Ascending aorta (tissue), 2 donors: ENCODE measurements around the gene WAC. TPM values are rescaled to one million over a fixed set of nuclear protein-coding genes. Genes with fewer than 3 reads are reported as not detected.

Experiments used
- DNase-seq, 2 donors: peaks; one replicate each; pipeline ENCODE4 v3.0.0-alpha.2; 2019; ENCODE audit warnings: low spot score in 2 of 2
- H3K27ac ChIP-seq, 2 donors: fragments of 200-600 bp; sonication (generic); one replicate each; pipeline ENCODE4 v1.5.1; 2016 to 2017; ENCODE audit warnings: mild to moderate bottlenecking in 1 of 2
- H3K27me3 ChIP-seq: fragments of 200-600 bp; sonication (generic); one replicate; pipeline ENCODE4 v1.5.1; 2017
- H3K36me3 ChIP-seq, 2 donors: fragments of 200-600 bp; sonication (generic); one replicate each; pipeline ENCODE4 v1.5.1; 2016
- H3K4me1 ChIP-seq, 2 donors: fragments of 200-600 bp; sonication (generic); one replicate each; pipeline ENCODE4 v1.5.1; 2016 to 2017; ENCODE audit warnings: mild to moderate bottlenecking in 1 of 2
- H3K4me3 ChIP-seq, 2 donors: fragments of 200-600 bp; sonication (generic); one replicate each; pipeline ENCODE4 v1.5.1; 2016 to 2017; ENCODE audit warnings: mild to moderate bottlenecking in 1 of 2
- H3K9me3 ChIP-seq, 2 donors: fragments of 200-600 bp; sonication (generic); one replicate each; pipeline ENCODE4 v1.5.1; 2016
- intact Hi-C: fragments of 100-400 bp; cut with DNase I; formaldehyde crosslinking; loops from one replicate; pipeline ENCODE4 v1.15.1; 2023
- total RNA-seq: library from RNA; depleted of rRNA; stranded (reverse); fragments of >200 nt; gene quantifications from one replicate; pipeline ENCODE4 v1.1.0, GENCODE V29; 2016
- TF ChIP-seq, protein P1 (sequence below), 3 experiments: fragments of 200-600 bp in 2 of 3; fragments of 450-650 bp in 1 of 3; sonication (generic) in 2 of 3; IDR thresholded peaks; one replicate each; pipeline ENCODE4 v1.5.1; 2016 to 2019; ENCODE audit warnings: antibody characterized with exemption in 3 of 3, mild to moderate bottlenecking in 1 of 3, moderate library complexity in 1 of 3

WAC gene
- total RNA-seq, 1 donor from 2014 or later, result 30.5 TPM

DNA sequence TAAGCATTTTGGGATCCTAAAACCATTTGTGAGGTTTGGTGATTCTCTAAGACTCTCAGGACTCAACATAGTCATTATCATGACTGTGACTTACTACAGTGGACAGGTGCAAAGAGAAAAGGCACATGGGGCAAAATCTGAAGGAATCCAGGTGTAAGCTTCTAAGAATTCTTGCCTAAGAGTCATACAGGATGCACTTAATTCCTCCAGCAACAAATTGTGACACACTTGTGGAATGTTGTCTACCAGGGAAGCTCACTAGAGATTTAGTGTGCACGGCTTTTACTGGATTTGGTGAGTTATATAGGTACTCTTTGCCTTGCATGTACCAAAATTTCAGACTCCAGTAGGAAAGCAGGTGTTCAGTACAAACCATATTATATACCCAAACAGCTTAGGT is 47.9 kb downstream of the WAC start:
- no peak for DNase-seq
- Histone ChIP-seq H3K36me3 (peaks cover 0 to 22% of the 10 kb centered on the region in 2 donors), H3K27me3 (no peaks in the 10 kb centered on the region), H3K4me1 (peaks cover 0 to 22% of the 10 kb centered on the region in 2 donors), H3K27ac (no peak overlapping the region), H3K4me3 (no peak overlapping the region), H3K9me3 (no peaks in the 10 kb centered on the region)
- intact Hi-C loops, result no loop called here
- TF ChIP-seq, protein P1, sequence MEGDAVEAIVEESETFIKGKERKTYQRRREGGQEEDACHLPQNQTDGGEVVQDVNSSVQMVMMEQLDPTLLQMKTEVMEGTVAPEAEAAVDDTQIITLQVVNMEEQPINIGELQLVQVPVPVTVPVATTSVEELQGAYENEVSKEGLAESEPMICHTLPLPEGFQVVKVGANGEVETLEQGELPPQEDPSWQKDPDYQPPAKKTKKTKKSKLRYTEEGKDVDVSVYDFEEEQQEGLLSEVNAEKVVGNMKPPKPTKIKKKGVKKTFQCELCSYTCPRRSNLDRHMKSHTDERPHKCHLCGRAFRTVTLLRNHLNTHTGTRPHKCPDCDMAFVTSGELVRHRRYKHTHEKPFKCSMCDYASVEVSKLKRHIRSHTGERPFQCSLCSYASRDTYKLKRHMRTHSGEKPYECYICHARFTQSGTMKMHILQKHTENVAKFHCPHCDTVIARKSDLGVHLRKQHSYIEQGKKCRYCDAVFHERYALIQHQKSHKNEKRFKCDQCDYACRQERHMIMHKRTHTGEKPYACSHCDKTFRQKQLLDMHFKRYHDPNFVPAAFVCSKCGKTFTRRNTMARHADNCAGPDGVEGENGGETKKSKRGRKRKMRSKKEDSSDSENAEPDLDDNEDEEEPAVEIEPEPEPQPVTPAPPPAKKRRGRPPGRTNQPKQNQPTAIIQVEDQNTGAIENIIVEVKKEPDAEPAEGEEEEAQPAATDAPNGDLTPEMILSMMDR (IDR thresholded peaks at IDR 0.05), result no peak

DNA sequence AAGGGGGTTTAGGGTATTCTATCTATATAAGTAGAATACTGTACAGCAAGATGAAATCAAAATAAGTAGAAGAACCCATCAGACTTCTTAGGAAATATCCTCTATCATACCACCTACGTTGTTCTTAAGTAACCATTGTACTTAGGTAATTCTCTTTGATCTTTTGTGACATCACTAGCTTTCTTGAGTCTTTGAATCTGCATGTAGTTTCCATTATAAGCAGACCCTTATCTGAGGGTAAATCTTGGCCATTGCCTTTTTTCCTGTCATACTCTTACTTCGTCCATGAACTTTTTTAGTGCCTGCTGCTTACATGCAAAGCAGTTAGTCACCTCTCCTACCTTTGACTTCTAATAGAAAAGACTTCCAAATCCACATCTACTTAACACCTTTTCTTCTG is 49.0 kb downstream of the WAC start:
- Histone ChIP-seq H3K27me3 (no peaks in the 10 kb centered on the region), H3K4me1 (peaks cover 0 to 26% of the 10 kb centered on the region in 2 donors), H3K4me3 (no peak overlapping the region), H3K9me3 (no peaks in the 10 kb centered on the region), H3K36me3 (peaks cover 0 to 25% of the 10 kb centered on the region in 2 donors), H3K27ac (no peak overlapping the region)
- no peak for DNase-seq
- intact Hi-C loops, result no loop called here
- TF ChIP-seq, protein P1 (IDR thresholded peaks at IDR 0.05), result no peak

DNA sequence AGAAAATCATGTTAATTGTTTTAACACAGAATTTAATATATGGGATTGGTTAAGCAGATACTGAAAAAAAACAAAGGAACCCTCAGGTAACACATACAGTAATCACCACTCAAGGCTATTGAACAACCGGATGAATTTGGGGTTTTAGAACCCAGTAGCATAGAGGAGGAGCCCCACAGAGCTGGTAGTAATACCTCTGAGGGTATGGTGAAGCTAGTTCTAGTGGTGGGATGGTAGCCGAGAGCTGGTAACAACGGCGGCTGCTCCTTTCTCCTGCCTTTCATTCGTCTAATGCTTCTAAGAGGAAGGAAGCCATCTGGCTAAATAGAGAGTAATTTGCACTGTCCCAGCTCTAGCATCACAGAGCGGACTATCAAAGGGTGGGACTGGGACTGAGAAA is 52.2 kb downstream of the WAC start:
- Histone ChIP-seq H3K27ac (no peak overlapping the region), H3K9me3 (no peaks in the 10 kb centered on the region), H3K4me3 (no peak overlapping the region), H3K27me3 (no peaks in the 10 kb centered on the region), H3K36me3 (peaks cover 4 to 30% of the 10 kb centered on the region in 2 donors), H3K4me1 (peaks cover 5 to 34% of the 10 kb centered on the region in 2 donors)
- no peak for DNase-seq
- TF ChIP-seq, protein P1 (IDR thresholded peaks at IDR 0.05), result no peak
- intact Hi-C loops, result no loop called here

DNA sequence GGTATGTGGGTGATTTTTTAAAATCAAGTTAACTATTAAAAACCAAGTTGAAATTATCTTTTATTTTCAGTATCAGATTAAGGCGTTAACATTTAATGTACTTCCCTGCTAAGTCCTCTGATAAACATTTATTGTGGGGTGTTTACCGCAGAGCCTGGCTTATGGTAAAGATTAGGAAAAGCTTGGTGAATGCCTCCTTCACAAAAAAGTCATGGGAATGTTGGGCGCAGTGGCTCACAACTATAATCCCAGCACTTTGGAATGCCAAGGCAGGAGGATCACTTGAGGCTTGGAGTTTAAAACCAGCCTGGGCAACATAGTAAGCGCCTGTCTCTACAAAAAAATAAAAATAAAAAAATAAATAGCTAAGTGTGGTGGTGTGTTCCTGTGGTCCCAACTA is 53.3 kb downstream of the WAC start:
- peaks cover 5 to 34% of the 10 kb centered on the region in 2 donors for H3K4me1 ChIP-seq
- no peak overlapping the region for H3K4me3 ChIP-seq
- H3K27me3 ChIP-seq, result no peaks in the 10 kb centered on the region
- DNase-seq, result no peak
- no peaks in the 10 kb centered on the region for H3K9me3 ChIP-seq
- TF ChIP-seq, protein P1 (IDR thresholded peaks at IDR 0.05), result no peak
- H3K36me3 ChIP-seq, result peaks cover 13 to 41% of the 10 kb centered on the region in 2 donors
- no peak overlapping the region for H3K27ac ChIP-seq
- intact Hi-C loops, result no loop called here

DNA sequence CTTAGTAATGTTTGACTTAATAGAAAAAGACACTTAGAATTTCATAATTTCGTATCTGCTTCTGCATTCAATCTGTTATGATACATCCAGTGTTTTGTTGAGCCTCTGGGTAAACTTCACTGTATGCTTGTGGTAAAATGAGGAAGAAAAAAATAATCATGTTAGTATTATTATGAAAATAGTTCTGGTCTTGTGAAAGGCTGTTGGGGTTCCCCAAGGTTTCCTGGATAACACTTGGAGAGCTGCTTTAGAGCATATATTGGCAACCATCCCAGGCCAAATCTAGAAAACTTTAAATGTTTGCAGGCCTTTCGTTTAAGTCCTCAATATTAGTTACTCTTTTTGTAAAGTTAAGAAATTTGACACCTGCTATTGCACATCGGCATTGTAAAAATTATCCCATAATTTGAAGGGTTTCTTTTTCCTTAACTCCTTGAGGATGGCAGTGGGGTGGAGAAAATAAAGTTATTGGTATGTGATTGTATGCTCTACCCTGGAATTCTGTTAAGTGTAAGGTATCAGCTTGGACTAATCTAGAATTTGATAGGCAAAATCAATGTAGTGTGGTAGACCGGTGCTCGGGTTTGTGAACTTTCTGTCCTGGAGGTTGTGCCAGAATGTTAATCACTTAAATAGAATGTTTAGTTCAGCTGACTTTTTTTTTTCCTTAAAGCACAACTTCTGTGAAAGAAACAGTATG is 54.5 kb downstream of the WAC start:
- peaks cover 5 to 24% of the 10 kb centered on the region in 2 donors for H3K4me1 ChIP-seq
- intact Hi-C loops, result no loop called here
- TF ChIP-seq, protein P1 (IDR thresholded peaks at IDR 0.05), result no peak
- H3K27me3 ChIP-seq, result no peaks in the 10 kb centered on the region
- peaks cover 17 to 53% of the 10 kb centered on the region in 2 donors for H3K36me3 ChIP-seq
- peak overlapping the region; percentile 42 to 52 for H3K27ac ChIP-seq
- H3K9me3 ChIP-seq, result no peaks in the 10 kb centered on the region
- peak overlapping the region in 1 of 2 donors; percentile 22 for H3K4me3 ChIP-seq
- no peak for DNase-seq
